ENCODE data around the gene SCAANT1. TPM values are rescaled to one million over a fixed set of nuclear protein-coding genes. Genes with fewer than 3 reads are reported as not detected.

SCAANT1 gene
- total RNA-seq, 1 experiment from 2014 or later, result not detected

- Histone ChIP-seq H3K4me1 (ENCODE audit: insufficient read depth, low read length) (no peaks in the 10 kb centered on the region), H2AFZ (ENCODE audit: low read length) (no peak overlapping the region), H3K18ac (ENCODE audit: insufficient read length, low read depth, low read length) (no peak overlapping the region)
These were observed 47.2 kb downstream of the SCAANT1 start for GRCh38 chr3:63864965-63865327.

More at GRCh38 chr3:63864965-63865327, 47.2 kb downstream of the SCAANT1 start:
- Mint-ChIP-seq H3K36me3 (ENCODE audit: insufficient read depth in 1 of 3, low read depth in 3 of 3) (peaks cover 0 to 19% (median 19%) of the 10 kb centered on the region in 3 experiments; a peak in 6 of 7 replicates), H3K4me3 (peak overlapping the region; percentile 87 to 93), H3K4me1 (peaks cover 36 to 38% of the 10 kb centered on the region in 2 experiments), H3K27me3 (ENCODE audit: low read depth) (peaks cover 1% of the 10 kb centered on the region; the same call in 1 of the 2 replicates), H3K9me3 (no peaks in the 10 kb centered on the region), H3K27ac (peak overlapping the region in 2 of 3 experiments; percentile 5 to 70; a peak in 3 of 7 replicates)
- H2AK5ac ChIP-seq (ENCODE audit: insufficient read length, low read length), result no peak overlapping the region
- no peaks in the 10 kb centered on the region for H3K79me1 ChIP-seq (ENCODE audit: insufficient read depth, low read depth, low read length, poor library complexity, severe bottlenecking)
- no peak overlapping the region for H3K4ac ChIP-seq (ENCODE audit: low read depth, low read length)
- no peak overlapping the region for H4K8ac ChIP-seq (replicated peaks; ENCODE audit: insufficient read length, low read depth, low read length)
- H2BK12ac ChIP-seq (ENCODE audit: insufficient read length, low read depth, low read length), result no peak overlapping the region
- no peak overlapping the region for H3T11ph ChIP-seq (ENCODE audit: low read length)
- H3K14ac ChIP-seq (ENCODE audit: insufficient read depth, low read length), result no peak overlapping the region
- H3K9me3 ChIP-seq (ENCODE audit: control insufficient read depth, low read depth, low read length), result no peaks in the 10 kb centered on the region
- peak overlapping the region; percentile 97 for H3K4me2 ChIP-seq (ENCODE audit: insufficient read depth, insufficient read length, low read length)
- no peak overlapping the region for H3K56ac ChIP-seq (ENCODE audit: insufficient read length, low read depth, low read length)
- H2BK20ac ChIP-seq (ENCODE audit: low read depth, low read length, poor library complexity, severe bottlenecking), result no peak overlapping the region
- no peak overlapping the region for H4K91ac ChIP-seq (ENCODE audit: insufficient read length, low read depth, low read length)
- no peak overlapping the region for H4K5ac ChIP-seq (ENCODE audit: insufficient read length, low read depth, low read length)
- H3K23ac ChIP-seq (ENCODE audit: insufficient read length, low read depth, low read length), result no peak overlapping the region
- H3K79me2 ChIP-seq (ENCODE audit: insufficient read depth, low read length), result peaks cover 2% of the 10 kb centered on the region; the same call in 1 of the 2 replicates
- peak overlapping the region; percentile 67 for H3K9ac ChIP-seq (ENCODE audit: extremely low read depth, insufficient read length, low read length)
- no peak overlapping the region for H3K27ac ChIP-seq (ENCODE audit: insufficient read length, low read depth, low read length)
- H2BK120ac ChIP-seq (ENCODE audit: low read depth, low read length, poor library complexity, severe bottlenecking), result no peak overlapping the region
- H3K23me2 ChIP-seq (ENCODE audit: insufficient read length, low read depth, low read length, poor library complexity, severe bottlenecking), result peaks cover 16% of the 10 kb centered on the region
- no peak for DNase-seq
- H3K27me3 ChIP-seq (ENCODE audit: insufficient read depth, low read length), result no peaks in the 10 kb centered on the region
- no peaks in the 10 kb centered on the region for H4K20me1 ChIP-seq (ENCODE audit: control insufficient read depth, insufficient read depth, insufficient read length)
- no peak for TF ChIP-seq CTCF (conservative IDR thresholded peaks at IDR 0.05)
- no CpG with 5 or more reads among the region's 3 CpGs for WGBS (ENCODE audit: extremely low coverage, insufficient read length, low lambda C conversion rate)
- H2BK5ac ChIP-seq (ENCODE audit: insufficient read length, low read length), result no peak overlapping the region
- no peak overlapping the region for H2BK15ac ChIP-seq (ENCODE audit: low read depth, low read length)

Data from H9 (cell line).